Measurements from ENCODE around the gene NCKAP5.

GRCh38 chr2:133475610-133476009 is 92.7 kb downstream of the NCKAP5 start:
- no peak for TF ChIP-seq POLR2A (IDR thresholded peaks at IDR 0.05)
- TF ChIP-seq CTCF (IDR thresholded peaks at IDR 0.05), result no peak
- no peak for TF ChIP-seq POLR2AphosphoS5 (IDR thresholded peaks at IDR 0.05; ENCODE audit: insufficient read depth in 1 of 2, low read depth in 1 of 2)

Measured in vagina (tissue), 2 donors.